Esophagus muscularis mucosa (tissue), 4 donors: Measurements from ENCODE around the gene CLK4. TPM values are rescaled to one million over a fixed set of nuclear protein-coding genes. Genes with fewer than 3 reads are reported as not detected.

Experiments used
- DNase-seq: peaks from one replicate; pipeline ENCODE4 v3.0.0-alpha.2; 2017; ENCODE audit errors: extremely low spot score
- H3K27ac ChIP-seq, 4 donors: fragments of 200-600 bp; sonication (generic); replicated peaks in 1 of 4; 1 replicate in 3 of 4; 2 replicates in 1 of 4; pipeline ENCODE4 v1.5.1; 2016 to 2019; ENCODE audit warnings: mild to moderate bottlenecking in 1 of 4
- H3K27me3 ChIP-seq, 4 donors: fragments of 200-600 bp; sonication (generic); one replicate each; pipeline versions ENCODE4 v1.5.1 to v1.6.0; 2016 to 2019
- H3K36me3 ChIP-seq, 4 donors: fragments of 200-600 bp; sonication (generic); one replicate each; pipeline ENCODE4 v1.5.1; 2016 to 2019
- H3K4me1 ChIP-seq, 4 donors: fragments of 200-600 bp; sonication (generic); one replicate each; pipeline ENCODE4 v1.5.1; 2016 to 2019
- H3K4me3 ChIP-seq, 4 donors: fragments of 200-600 bp; sonication (generic); 1 replicate in 2 of 4; 2 replicates in 2 of 4; pipeline ENCODE4 v1.5.1; 2016 to 2019; ENCODE audit warnings: mild to moderate bottlenecking in 4 of 4, moderate library complexity in 1 of 4
- H3K9me3 ChIP-seq, 4 donors: fragments of 200-600 bp; sonication (generic); 1 replicate in 3 of 4; 2 replicates in 1 of 4; pipeline ENCODE4 v1.5.1; 2016 to 2019
- EP300 ChIP-seq: sonication (generic); formaldehyde crosslinking; IDR thresholded peaks from one replicate; pipeline ENCODE4 v1.6.1; 2017; ENCODE audit warnings: antibody characterized with exemption
- POLR2A ChIP-seq: fragments of 450-650 bp; IDR thresholded peaks from one replicate; pipeline ENCODE4 v1.6.1; 2017; ENCODE audit warnings: antibody characterized with exemption, moderate library complexity, mild to moderate bottlenecking, low read depth
- POLR2AphosphoS5 ChIP-seq, 2 donors: sonication (generic); formaldehyde crosslinking; IDR thresholded peaks; one replicate each; pipeline ENCODE4 v1.6.1; 2017; ENCODE audit warnings: antibody characterized with exemption in 2 of 2
- WGBS: methylation state at CpG from one replicate; pipeline ENCODE4 v1.1.5; 2018; 5-methylcytosine and 5-hydroxymethylcytosine counted together
- intact Hi-C: fragments of 100-400 bp; cut with DNase I; formaldehyde crosslinking; loops from one replicate; pipeline ENCODE4 v1.15.1; 2023
- total RNA-seq, 4 donors: library from RNA; depleted of rRNA; stranded (reverse); fragments of >200 nt; gene quantifications; one replicate each; pipeline versions ENCODE4 v1.1.0 to v1.2.1, GENCODE V29; 2016
- TF ChIP-seq, protein P1 (sequence below), 3 experiments: fragments of 200-600 bp in 2 of 3; fragments of 450-650 bp in 1 of 3; sonication (generic) in 2 of 3; IDR thresholded peaks; one replicate each; pipeline ENCODE4 v1.5.1; 2017 to 2019; ENCODE audit warnings: antibody characterized with exemption in 3 of 3, mild to moderate bottlenecking in 2 of 3, moderate library complexity in 1 of 3

CLK4 gene
- total RNA-seq, 4 donors from 2014 or later = 16.7 to 24.9 (median 18.9) TPM

DNA sequence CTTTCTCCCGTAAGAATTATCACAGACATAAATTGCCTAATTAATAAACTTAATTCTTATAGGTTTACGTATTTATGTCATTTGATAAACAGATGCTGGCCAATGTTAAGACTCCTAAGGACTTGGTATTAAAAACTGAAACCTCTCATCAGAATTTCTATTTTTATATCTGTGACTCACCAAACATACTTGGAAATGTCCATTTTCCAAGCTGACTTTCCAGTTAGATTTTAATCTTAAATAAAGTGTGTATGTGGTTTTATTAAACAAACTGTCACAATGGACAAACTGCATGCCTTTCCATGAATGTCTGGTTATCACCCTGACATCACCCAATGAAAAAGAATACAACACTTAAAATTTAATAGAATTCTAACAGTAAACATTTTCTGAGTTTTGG lies 24.1 kb downstream of the CLK4 start:
- no peak for DNase-seq
- Histone ChIP-seq H3K9me3 (no peaks in the 10 kb centered on the region), H3K27me3 (no peaks in the 10 kb centered on the region), H3K4me3 (no peak overlapping the region), H3K4me1 (peaks cover 16 to 46% (median 43%) of the 10 kb centered on the region in 4 donors), H3K27ac (peak overlapping the region; percentile 41 to 62 (median 55)), H3K36me3 (peaks cover 18 to 76% (median 55%) of the 10 kb centered on the region in 4 donors)
- TF ChIP-seq POLR2AphosphoS5 (IDR thresholded peaks at IDR 0.05) = no peak
- TF ChIP-seq POLR2A = no peak
- no peak for TF ChIP-seq EP300
- TF ChIP-seq, protein P1, sequence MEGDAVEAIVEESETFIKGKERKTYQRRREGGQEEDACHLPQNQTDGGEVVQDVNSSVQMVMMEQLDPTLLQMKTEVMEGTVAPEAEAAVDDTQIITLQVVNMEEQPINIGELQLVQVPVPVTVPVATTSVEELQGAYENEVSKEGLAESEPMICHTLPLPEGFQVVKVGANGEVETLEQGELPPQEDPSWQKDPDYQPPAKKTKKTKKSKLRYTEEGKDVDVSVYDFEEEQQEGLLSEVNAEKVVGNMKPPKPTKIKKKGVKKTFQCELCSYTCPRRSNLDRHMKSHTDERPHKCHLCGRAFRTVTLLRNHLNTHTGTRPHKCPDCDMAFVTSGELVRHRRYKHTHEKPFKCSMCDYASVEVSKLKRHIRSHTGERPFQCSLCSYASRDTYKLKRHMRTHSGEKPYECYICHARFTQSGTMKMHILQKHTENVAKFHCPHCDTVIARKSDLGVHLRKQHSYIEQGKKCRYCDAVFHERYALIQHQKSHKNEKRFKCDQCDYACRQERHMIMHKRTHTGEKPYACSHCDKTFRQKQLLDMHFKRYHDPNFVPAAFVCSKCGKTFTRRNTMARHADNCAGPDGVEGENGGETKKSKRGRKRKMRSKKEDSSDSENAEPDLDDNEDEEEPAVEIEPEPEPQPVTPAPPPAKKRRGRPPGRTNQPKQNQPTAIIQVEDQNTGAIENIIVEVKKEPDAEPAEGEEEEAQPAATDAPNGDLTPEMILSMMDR (IDR thresholded peaks at IDR 0.05) = no peak
- intact Hi-C loops = no loop called here
- WGBS = 57% methylated on average over 2 of the region's 2 CpGs

DNA sequence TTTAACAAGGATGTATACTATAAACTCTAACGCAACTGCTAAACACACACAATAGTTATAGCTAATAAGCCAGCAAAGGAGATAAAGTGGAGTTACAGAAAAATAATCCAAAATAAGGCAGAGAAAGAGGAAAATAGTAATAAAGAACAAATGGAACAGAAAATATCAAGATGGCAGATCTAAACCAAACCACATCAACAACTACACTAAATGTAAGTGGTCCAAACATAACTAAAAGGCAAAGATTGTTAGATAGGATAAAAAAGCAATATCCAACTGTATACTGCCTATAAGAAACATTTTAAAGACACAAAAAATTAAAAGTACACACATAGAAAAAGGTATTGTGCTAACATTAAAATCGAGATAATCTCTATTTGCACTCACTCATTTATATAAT lies 31.1 kb downstream of the CLK4 start:
- intact Hi-C loops = no loop called here
- 49% methylated on average over 2 of the region's 2 CpGs for WGBS
- peaks cover 0 to 10% (median 6%) of the 10 kb centered on the region in 4 donors for H3K4me1 ChIP-seq
- no peak for DNase-seq
- peaks cover 0 to 20% (median 18%) of the 10 kb centered on the region in 4 donors for H3K36me3 ChIP-seq
- peaks cover 0 to 21% (median 11%) of the 10 kb centered on the region in 4 donors for H3K9me3 ChIP-seq
- H3K4me3 ChIP-seq = no peak overlapping the region
- TF ChIP-seq POLR2A = no peak
- TF ChIP-seq, protein P1 (IDR thresholded peaks at IDR 0.05) = no peak
- TF ChIP-seq EP300 = no peak
- TF ChIP-seq POLR2AphosphoS5 (IDR thresholded peaks at IDR 0.05) = no peak
- no peaks in the 10 kb centered on the region for H3K27me3 ChIP-seq
- H3K27ac ChIP-seq = no peak overlapping the region

DNA sequence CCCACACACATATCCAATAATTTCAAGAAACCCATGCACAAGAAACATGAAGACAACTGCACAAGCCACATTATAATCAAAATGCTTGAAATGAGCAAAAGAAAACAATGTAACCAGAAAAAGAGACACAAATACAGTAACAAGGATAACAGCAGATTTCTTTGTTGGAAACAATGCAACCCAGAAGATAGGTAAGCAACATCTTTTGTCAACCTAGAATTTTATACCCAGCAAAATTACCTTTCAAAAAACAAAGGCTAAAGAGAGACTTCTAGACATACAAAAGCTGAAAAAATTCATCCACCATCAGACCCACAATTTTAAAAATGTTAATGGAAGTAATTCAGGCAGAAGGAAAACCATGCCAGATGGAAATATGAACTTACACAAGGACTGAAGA lies 31.7 kb downstream of the CLK4 start:
- H3K27me3 ChIP-seq = no peaks in the 10 kb centered on the region
- peaks cover 0 to 16% (median 15%) of the 10 kb centered on the region in 4 donors for H3K36me3 ChIP-seq
- intact Hi-C loops = no loop called here
- no peak overlapping the region for H3K4me3 ChIP-seq
- H3K9me3 ChIP-seq = peaks cover 0 to 21% (median 11%) of the 10 kb centered on the region in 4 donors
- TF ChIP-seq POLR2A (no peak), POLR2AphosphoS5 (IDR thresholded peaks at IDR 0.05) (no peak), EP300 (no peak)
- TF ChIP-seq, protein P1 (IDR thresholded peaks at IDR 0.05) = no peak
- no peak overlapping the region for H3K27ac ChIP-seq
- peaks cover 3 to 16% (median 12%) of the 10 kb centered on the region in 4 donors for H3K4me1 ChIP-seq
- no peak for DNase-seq

DNA sequence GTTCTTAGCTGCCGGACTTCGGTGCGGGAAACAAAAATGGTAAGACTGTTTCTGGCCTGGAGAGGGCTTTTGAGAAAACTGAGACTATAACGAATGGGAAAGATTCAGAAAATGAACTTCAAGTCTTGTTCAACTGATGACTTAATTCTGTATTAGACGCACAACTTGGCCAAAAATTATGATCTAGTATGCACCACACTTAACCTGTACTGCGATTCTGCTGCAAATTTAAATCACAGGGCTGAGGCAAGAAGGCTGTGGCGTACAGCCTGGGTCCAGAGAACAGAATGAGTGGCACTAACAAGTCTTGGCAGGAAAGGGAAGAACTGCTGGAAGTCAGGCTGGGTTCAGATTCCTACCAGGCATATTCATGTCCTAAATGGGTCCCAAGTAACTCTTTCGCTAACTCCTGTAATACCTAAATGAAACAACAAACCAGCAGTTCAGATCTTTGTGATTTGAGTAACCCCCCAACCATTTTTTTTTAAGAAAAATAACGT lies 35.9 kb downstream of the CLK4 start:
- 25% methylated on average over 9 of the region's 9 CpGs for WGBS
- peaks cover 16 to 28% (median 24%) of the 10 kb centered on the region in 4 donors for H3K4me1 ChIP-seq
- H3K4me3 ChIP-seq = peak overlapping the region; percentile 57 to 68 (median 62)
- peak overlapping the region; percentile 46 to 64 (median 54) for H3K27ac ChIP-seq
- TF ChIP-seq POLR2AphosphoS5 (IDR thresholded peaks at IDR 0.05) (no peak), POLR2A (no peak), EP300 (no peak)
- TF ChIP-seq, protein P1 (IDR thresholded peaks at IDR 0.05) = no peak
- peaks cover 0 to 4% (median 0%) of the 10 kb centered on the region in 4 donors for H3K36me3 ChIP-seq
- intact Hi-C loops = loop anchor here (2.0 to 5.0 kb wide), 2 partner anchors 36 to 310 kb away; partner anchors contain the start of gene CLK4
- H3K27me3 ChIP-seq = peaks cover 0 to 18% (median 0%) of the 10 kb centered on the region in 4 donors
- H3K9me3 ChIP-seq = peaks cover 0 to 20% (median 10%) of the 10 kb centered on the region in 4 donors
- no peak for DNase-seq
